ENCODE data around the gene PSMA7.

DNA sequence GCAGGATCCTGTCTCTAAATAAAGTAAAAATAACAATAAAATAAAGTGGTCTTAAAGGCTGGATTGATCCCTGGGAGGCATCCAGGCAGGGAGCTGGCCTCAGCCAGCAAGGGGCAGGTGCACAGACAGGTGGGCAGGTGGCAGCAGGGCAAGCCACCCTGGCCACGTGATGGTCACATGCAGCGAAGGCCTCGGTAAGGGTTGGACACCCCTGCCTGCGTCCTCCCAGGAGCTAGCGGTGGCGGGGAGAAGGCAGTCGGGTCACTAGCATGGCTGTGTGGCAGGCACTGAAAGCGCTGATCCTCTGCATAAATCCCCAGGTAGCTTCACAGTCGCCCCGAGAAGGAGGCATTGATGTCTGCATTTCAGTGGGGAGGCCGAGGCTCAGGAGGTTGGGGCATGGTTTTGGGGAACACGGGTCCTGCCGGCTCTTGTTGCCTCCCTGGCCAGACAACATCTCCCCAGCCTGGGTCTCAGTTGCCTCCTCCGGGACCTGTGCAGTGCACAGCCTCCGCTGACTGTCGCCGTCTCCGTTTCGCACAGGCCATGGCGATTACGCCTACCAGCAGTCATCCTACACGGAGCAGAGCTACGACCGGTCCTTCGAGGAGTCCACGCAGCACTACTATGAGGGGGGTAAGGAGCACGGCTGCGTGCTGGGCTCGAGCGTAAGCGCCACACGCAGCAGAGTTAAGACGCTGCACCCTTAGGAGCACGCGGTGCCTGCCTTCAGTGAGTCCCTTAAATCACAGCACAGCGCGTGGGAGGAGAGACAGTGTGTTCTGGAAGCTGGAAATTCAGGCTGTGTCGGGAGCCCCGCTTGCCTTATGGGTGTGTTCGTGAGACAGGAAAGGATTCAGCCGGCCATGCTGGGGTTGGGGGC lies 21.9 kb upstream of the PSMA7 start:
- TF ChIP-seq POLR2A (IDR thresholded peaks at IDR 0.05; ENCODE audit: low read length) = no peak
- TF ChIP-seq GATA1 (IDR thresholded peaks at IDR 0.05; ENCODE audit: low read depth, low read length) = no peak

All from erythroblast (primary cell).